Measurements from ENCODE around the gene MYBPH. TPM values are rescaled to one million over a fixed set of nuclear protein-coding genes. Genes with fewer than 3 reads are reported as not detected.

Gene MYBPH
- total RNA-seq, 4 donors from 2014 or later: not detected

DNA sequence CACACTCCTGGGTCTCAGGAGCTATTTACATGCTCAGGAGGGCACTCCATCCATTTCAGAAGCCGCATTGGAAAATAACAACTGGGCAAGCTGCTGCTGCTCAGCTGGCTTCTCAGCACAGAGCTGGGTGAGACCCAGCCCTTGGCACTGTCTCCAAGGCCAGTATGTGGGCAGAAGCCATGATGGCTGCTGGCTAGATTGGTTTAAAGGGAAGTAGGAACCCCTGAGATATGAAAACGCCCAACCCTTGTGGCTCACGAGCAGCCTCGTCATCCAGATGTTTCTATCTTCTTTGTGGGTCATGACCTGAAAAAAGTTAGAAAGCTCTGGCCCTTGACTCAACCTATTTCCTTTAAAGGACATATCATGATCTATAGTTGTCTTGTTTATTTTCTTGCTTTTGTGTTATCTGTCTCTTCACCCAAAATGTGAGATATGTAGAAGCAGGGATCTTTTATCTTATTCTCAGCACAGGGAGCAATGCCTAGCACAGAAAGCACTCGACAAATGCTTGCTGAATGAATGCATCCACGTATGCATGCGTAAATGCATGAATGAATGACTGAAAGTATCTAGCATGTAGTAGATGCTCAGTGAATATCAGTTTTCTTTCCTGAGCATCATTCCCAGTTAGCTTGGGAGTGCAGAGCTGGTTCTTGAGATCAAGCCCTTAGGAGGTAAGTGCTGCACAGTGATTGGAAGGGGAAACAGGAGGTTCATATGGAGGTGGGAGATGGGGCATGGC, 11.6 kb downstream of the MYBPH start:
- no peak for DNase-seq (ENCODE audit: extremely low spot score)
- Histone ChIP-seq H3K4me3 (no peak overlapping the region), H3K9me3 (no peaks in the 10 kb centered on the region), H3K4me1 (no peaks in the 10 kb centered on the region), H3K27ac (replicated peaks in 1 of 4) (no peak overlapping the region), H3K36me3 (no peaks in the 10 kb centered on the region), H3K27me3 (peaks cover 0 to 19% (median 0%) of the 10 kb centered on the region in 4 donors)
- TF ChIP-seq EP300 (IDR thresholded peaks at IDR 0.05) (no peak), POLR2AphosphoS5 (IDR thresholded peaks at IDR 0.05) (no peak)
- 68% methylated on average over 6 of the region's 7 CpGs for WGBS
- intact Hi-C loops (cut with DNase I): no loop called here

DNA sequence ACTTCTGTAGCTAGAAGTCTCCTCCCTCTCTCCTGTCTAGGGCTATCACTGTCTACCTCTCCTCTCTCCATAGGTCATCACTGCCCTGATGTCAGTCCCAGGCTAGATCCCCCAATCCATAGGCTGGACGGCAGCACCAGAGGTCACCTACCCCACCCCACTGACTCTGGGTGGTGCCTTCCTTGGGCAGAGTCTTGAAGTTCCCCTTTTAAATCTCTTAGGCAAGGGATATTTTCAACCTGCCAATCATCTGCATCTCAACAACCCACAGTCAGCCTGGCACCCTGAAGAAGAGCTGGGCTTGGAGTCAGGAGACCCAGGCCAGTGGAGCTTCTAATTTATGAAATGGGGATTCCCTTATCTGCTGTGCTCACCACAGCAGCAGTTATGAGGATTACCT, 13.2 kb downstream of the MYBPH start:
- Histone ChIP-seq H3K4me3 (no peak overlapping the region), H3K36me3 (no peaks in the 10 kb centered on the region), H3K9me3 (peaks cover 0 to 8% (median 0%) of the 10 kb centered on the region in 4 donors), H3K27me3 (peaks cover 0 to 19% (median 0%) of the 10 kb centered on the region in 4 donors), H3K27ac (replicated peaks in 1 of 4) (no peak overlapping the region), H3K4me1 (no peaks in the 10 kb centered on the region)
- WGBS: 80% methylated on average over 1 of the region's 1 CpG
- intact Hi-C loops (cut with DNase I): no loop called here
- no peak for DNase-seq (ENCODE audit: extremely low spot score)
- TF ChIP-seq, protein P1, sequence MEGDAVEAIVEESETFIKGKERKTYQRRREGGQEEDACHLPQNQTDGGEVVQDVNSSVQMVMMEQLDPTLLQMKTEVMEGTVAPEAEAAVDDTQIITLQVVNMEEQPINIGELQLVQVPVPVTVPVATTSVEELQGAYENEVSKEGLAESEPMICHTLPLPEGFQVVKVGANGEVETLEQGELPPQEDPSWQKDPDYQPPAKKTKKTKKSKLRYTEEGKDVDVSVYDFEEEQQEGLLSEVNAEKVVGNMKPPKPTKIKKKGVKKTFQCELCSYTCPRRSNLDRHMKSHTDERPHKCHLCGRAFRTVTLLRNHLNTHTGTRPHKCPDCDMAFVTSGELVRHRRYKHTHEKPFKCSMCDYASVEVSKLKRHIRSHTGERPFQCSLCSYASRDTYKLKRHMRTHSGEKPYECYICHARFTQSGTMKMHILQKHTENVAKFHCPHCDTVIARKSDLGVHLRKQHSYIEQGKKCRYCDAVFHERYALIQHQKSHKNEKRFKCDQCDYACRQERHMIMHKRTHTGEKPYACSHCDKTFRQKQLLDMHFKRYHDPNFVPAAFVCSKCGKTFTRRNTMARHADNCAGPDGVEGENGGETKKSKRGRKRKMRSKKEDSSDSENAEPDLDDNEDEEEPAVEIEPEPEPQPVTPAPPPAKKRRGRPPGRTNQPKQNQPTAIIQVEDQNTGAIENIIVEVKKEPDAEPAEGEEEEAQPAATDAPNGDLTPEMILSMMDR (IDR thresholded peaks at IDR 0.05): no peak
- TF ChIP-seq POLR2AphosphoS5 (IDR thresholded peaks at IDR 0.05) (no peak), EP300 (IDR thresholded peaks at IDR 0.05) (no peak), POLR2A (IDR thresholded peaks at IDR 0.05; ENCODE audit: low read depth) (no peak)

DNA sequence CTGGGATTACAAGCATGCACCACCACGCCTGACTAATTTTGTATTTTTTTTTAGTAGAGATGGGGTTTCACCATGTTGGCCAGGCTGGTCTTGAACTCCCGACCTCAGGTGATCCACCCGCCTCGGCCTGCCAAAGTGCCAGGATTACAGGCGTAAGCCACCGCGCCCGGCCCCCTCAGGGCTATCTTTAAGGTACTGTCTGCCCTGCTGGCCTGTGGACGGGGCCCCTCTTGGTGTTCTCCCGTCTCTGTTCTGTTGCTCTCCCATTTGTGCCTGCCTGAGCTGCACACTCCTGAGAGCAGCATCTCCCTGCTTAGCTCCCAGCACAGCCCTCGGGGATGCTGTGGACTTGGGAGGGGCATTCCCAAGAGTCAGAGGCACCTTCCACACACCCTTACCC, 13.9 kb downstream of the MYBPH start:
- H3K27me3 ChIP-seq: peaks cover 0 to 19% (median 0%) of the 10 kb centered on the region in 4 donors
- no peak overlapping the region for H3K4me3 ChIP-seq
- intact Hi-C loops (cut with DNase I): no loop called here
- no peak overlapping the region for H3K27ac ChIP-seq (replicated peaks in 1 of 4)
- no peak for DNase-seq (ENCODE audit: extremely low spot score)
- H3K4me1 ChIP-seq: no peaks in the 10 kb centered on the region
- TF ChIP-seq POLR2AphosphoS5 (IDR thresholded peaks at IDR 0.05) (no peak), POLR2A (IDR thresholded peaks at IDR 0.05; ENCODE audit: low read depth) (no peak)
- TF ChIP-seq, protein P1 (IDR thresholded peaks at IDR 0.05): no peak
- no peaks in the 10 kb centered on the region for H3K36me3 ChIP-seq
- H3K9me3 ChIP-seq: peaks cover 0 to 8% (median 0%) of the 10 kb centered on the region in 4 donors
- WGBS: 93% methylated on average over 11 of the region's 11 CpGs

DNA sequence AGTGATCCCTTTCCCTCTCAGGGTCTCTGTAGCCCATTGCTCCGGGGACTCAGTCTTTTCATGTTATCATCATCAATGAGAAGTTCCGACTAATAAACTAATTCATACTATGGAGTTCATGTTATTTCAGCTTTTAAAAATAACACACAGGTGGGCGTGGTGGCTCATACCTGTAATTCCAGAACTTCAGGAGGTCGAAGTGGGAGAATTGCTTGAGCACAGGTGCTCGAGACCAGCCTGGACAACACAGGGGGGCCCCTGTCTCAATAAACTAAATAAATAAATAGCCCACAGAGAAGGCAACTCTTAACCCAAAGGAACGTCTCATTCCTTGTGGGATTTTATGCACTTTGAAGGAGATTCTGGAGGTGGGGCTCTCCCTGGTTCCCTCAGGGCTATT, 14.5 kb downstream of the MYBPH start:
- H3K4me1 ChIP-seq: no peaks in the 10 kb centered on the region
- peaks cover 0 to 8% (median 0%) of the 10 kb centered on the region in 4 donors for H3K9me3 ChIP-seq
- 84% methylated on average over 6 of the region's 6 CpGs for WGBS
- no peak overlapping the region for H3K27ac ChIP-seq (replicated peaks in 1 of 4)
- no peak overlapping the region for H3K4me3 ChIP-seq
- peaks cover 0 to 19% (median 0%) of the 10 kb centered on the region in 4 donors for H3K27me3 ChIP-seq
- H3K36me3 ChIP-seq: no peaks in the 10 kb centered on the region
- intact Hi-C loops (cut with DNase I): no loop called here
- no peak for TF ChIP-seq POLR2AphosphoS5 (IDR thresholded peaks at IDR 0.05)
- no peak for TF ChIP-seq EP300 (IDR thresholded peaks at IDR 0.05)
- TF ChIP-seq POLR2A (IDR thresholded peaks at IDR 0.05; ENCODE audit: low read depth): no peak
- TF ChIP-seq, protein P1 (IDR thresholded peaks at IDR 0.05): no peak
- DNase-seq (ENCODE audit: extremely low spot score): no peak

DNA sequence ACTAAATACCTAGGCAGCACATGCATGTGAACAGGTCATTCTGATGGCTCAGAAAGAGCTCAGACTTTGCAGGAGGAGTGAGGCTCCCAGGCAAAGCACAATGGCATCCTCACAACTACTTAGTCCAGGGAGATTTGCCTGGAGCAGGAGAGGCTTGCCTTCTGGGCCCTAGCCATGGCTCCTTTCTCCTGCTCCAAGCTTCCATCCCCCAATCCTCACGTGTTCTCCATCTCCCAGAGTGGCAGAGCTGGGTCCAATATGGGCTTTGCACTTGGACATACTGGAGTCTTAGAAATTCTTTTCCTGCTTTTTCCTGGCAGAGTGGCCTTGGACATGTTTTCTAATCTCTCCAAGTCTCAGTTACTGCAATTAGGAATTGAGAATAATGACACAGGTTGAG, 15.8 kb downstream of the MYBPH start:
- intact Hi-C loops (cut with DNase I): no loop called here
- TF ChIP-seq, protein P1 (IDR thresholded peaks at IDR 0.05): no peak
- TF ChIP-seq POLR2A (IDR thresholded peaks at IDR 0.05; ENCODE audit: low read depth) (no peak), POLR2AphosphoS5 (IDR thresholded peaks at IDR 0.05) (no peak), EP300 (IDR thresholded peaks at IDR 0.05) (no peak)
- peaks cover 0 to 13% (median 0%) of the 10 kb centered on the region in 4 donors for H3K27me3 ChIP-seq
- H3K4me3 ChIP-seq: no peak overlapping the region
- peaks cover 0 to 8% (median 0%) of the 10 kb centered on the region in 4 donors for H3K9me3 ChIP-seq
- no peaks in the 10 kb centered on the region for H3K4me1 ChIP-seq
- 82% methylated on average over 1 of the region's 1 CpG for WGBS
- H3K36me3 ChIP-seq: no peaks in the 10 kb centered on the region
- no peak overlapping the region for H3K27ac ChIP-seq (replicated peaks in 1 of 4)
- DNase-seq (ENCODE audit: extremely low spot score): no peak
